Colonic mucosa (tissue), 4 donors: Measurements from ENCODE around the gene RPL18. TPM values are rescaled to one million over a fixed set of nuclear protein-coding genes. Genes with fewer than 3 reads are reported as not detected.
"Not testable (repeated sequence)": the region's sequence is repeated elsewhere in the genome, so short reads cannot be mapped to it uniquely, and the experiment has no call there.

ENCODE experiments used
- DNase-seq: peaks from one replicate; pipeline ENCODE4 v3.0.0-alpha.2; 2020
- H3K27ac ChIP-seq: fragments of 200-600 bp; one replicate; pipeline ENCODE4 v1.8.0; 2021
- H3K27me3 ChIP-seq: fragments of 200-600 bp; one replicate; pipeline ENCODE4 v1.8.0; 2021
- H3K36me3 ChIP-seq: fragments of 200-600 bp; one replicate; pipeline ENCODE4 v1.8.0; 2021
- H3K4me1 ChIP-seq: fragments of 200-600 bp; one replicate; pipeline ENCODE4 v1.8.0; 2021; ENCODE audit warnings: mild to moderate bottlenecking
- H3K4me3 ChIP-seq: fragments of 200-600 bp; one replicate; pipeline ENCODE4 v1.8.0; 2021
- H3K9ac ChIP-seq, 2 donors: one replicate each; pipeline ENCODE4 v1.7.0; 2013; ENCODE audit warnings: control low read depth in 2 of 2, low read depth in 2 of 2, low read length in 2 of 2
- H3K9me3 ChIP-seq: fragments of 200-600 bp; one replicate; pipeline ENCODE4 v1.8.0; 2021
- CTCF ChIP-seq: fragments of 200-600 bp; IDR thresholded peaks from one replicate; pipeline ENCODE4 v1.8.0; 2022; ENCODE audit warnings: antibody characterized with exemption, mild to moderate bottlenecking
- intact Hi-C: fragments of 100-400 bp; cut with DNase I; formaldehyde crosslinking; loops from one replicate; pipeline ENCODE4 v1.14.1; 2022
- total RNA-seq, 2 donors: library from RNA; stranded (reverse); fragmentation: NEBNext Ultra II Directional in 1 of 2; extraction: Animal tissue kit (Norgen Biotek cat#: 25700) in 1 of 2; gene quantifications; one replicate each; pipeline ENCODE4 v1.2.1, GENCODE V29; 2021
- donor health status: healthy.
- donor health status: DM: no; HTN: no; CAD: no.
- donor health status: DM: no; HTN: no; CAD: no.

The RPL18 gene
- total RNA-seq, 2 donors from 2014 or later = 1,499 to 1,736 TPM

- Histone ChIP-seq H3K4me1 (peaks cover 35% of the 10 kb centered on the region), H3K4me3 (peak overlapping the region; percentile 81), H3K9ac (peak overlapping the region; percentile 61 to 86), H3K36me3 (no peaks in the 10 kb centered on the region), H3K27me3 (no peaks in the 10 kb centered on the region), H3K9me3 (no peaks in the 10 kb centered on the region), H3K27ac (peak overlapping the region; percentile 93)
- intact Hi-C loops = no loop called here
- DNase-seq = peak; percentile 98
- no peak for TF ChIP-seq CTCF
Measured at GRCh38 chr19:48634424-48635262, 15.7 kb upstream of the RPL18 start.

- Histone ChIP-seq H3K36me3 (no peaks in the 10 kb centered on the region), H3K9ac (peak overlapping the region in 1 of 2 donors; percentile 86), H3K4me3 (no peak overlapping the region), H3K27ac (peak overlapping the region; percentile 93), H3K9me3 (no peaks in the 10 kb centered on the region), H3K27me3 (no peaks in the 10 kb centered on the region), H3K4me1 (peaks cover 36% of the 10 kb centered on the region)
- TF ChIP-seq CTCF = no peak
- intact Hi-C loops = no loop called here
- no peak for DNase-seq
Measured at GRCh38 chr19:48634036-48634342, 15.0 kb upstream of the RPL18 start.

- Histone ChIP-seq H3K4me3 (no peak overlapping the region), H3K36me3 (no peaks in the 10 kb centered on the region), H3K4me1 (peaks cover 36% of the 10 kb centered on the region), H3K27ac (peak overlapping the region; percentile 93), H3K9me3 (no peaks in the 10 kb centered on the region), H3K27me3 (no peaks in the 10 kb centered on the region), H3K9ac (peak overlapping the region in 1 of 2 donors; percentile 86)
- intact Hi-C loops = no loop called here
- peak; percentile 86 for DNase-seq
- TF ChIP-seq CTCF = no peak
Measured at GRCh38 chr19:48633148-48634035, 14.4 kb upstream of the RPL18 start.

GRCh38 chr19:48632692-48633147 is 13.7 kb upstream of the RPL18 start:
- no peak for DNase-seq
- intact Hi-C loops = no loop called here

GRCh38 chr19:48632286-48632685 is 13.3 kb upstream of the RPL18 start:
- H3K36me3 ChIP-seq, H3K27me3 ChIP-seq, H3K27ac ChIP-seq, H3K4me3 ChIP-seq, DNase-seq, intact Hi-C loops, H3K9me3 ChIP-seq: not testable (repeated sequence)
- Histone ChIP-seq H3K4me1 (peaks cover 40% of the 10 kb centered on the region), H3K9ac (peak overlapping the region in 1 of 2 donors; percentile 86)

More at GRCh38 chr19:48632692-48633147, 13.7 kb upstream of the RPL18 start:
- Histone ChIP-seq H3K9me3 (no peaks in the 10 kb centered on the region), H3K4me1 (peaks cover 36% of the 10 kb centered on the region), H3K27me3 (no peaks in the 10 kb centered on the region), H3K4me3 (no peak overlapping the region), H3K9ac (peak overlapping the region in 1 of 2 donors; percentile 86), H3K36me3 (no peaks in the 10 kb centered on the region), H3K27ac (no peak overlapping the region)
- TF ChIP-seq CTCF = no peak
